ENCODE results near the gene NEUROD2. TPM values are rescaled to one million over a fixed set of nuclear protein-coding genes. Genes with fewer than 3 reads are reported as not detected.

The NEUROD2 gene
- total and polyA plus RNA-seq, 2 of the 13 experiments (the other 11 are each of a cell fraction or from before 2014, with no cell fraction given), result not detected

GRCh38 chr17:39621523-39622379 lies 14.0 kb upstream of the NEUROD2 start (continued):
- TF ChIP-seq ZNF451 (CRISPR knock-in tag; IDR thresholded peaks at IDR 0.05), result peak; percentile 81
- 0 out of 2 replicates have a peak, but pooled peaks have one; percentile 26 for TF ChIP-seq HIC2 (CRISPR knock-in tag; IDR thresholded peaks at IDR 0.05; ENCODE audit: low read depth)
- peak; percentile 71; the same call in 1 of the 2 replicates for TF ChIP-seq ZNF501 (CRISPR knock-in tag; IDR thresholded peaks at IDR 0.05)
- TF ChIP-seq, protein P1, sequence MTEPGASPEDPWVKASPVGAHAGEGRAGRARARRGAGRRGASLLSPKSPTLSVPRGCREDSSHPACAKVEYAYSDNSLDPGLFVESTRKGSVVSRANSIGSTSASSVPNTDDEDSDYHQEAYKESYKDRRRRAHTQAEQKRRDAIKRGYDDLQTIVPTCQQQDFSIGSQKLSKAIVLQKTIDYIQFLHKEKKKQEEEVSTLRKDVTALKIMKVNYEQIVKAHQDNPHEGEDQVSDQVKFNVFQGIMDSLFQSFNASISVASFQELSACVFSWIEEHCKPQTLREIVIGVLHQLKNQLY (CRISPR knock-in tag; IDR thresholded peaks at IDR 0.05), result 0 out of 2 replicates have a peak, but pooled peaks have one; percentile 33
- TF ChIP-seq U2AF1 (optimal IDR thresholded peaks at IDR 0.05; ENCODE audit: low read depth, low read length), result no peak
- peak; percentile 56; the same call in 1 of the 2 replicates for TF ChIP-seq TSC22D2 (CRISPR knock-in tag; IDR thresholded peaks at IDR 0.05; ENCODE audit: borderline replicate concordance)
- TF ChIP-seq SAFB2 (CRISPR knock-in tag; IDR thresholded peaks at IDR 0.05; ENCODE audit: borderline replicate concordance, low read depth), result no peak
- 0 out of 2 replicates have a peak, but pooled peaks have one; percentile 18 for TF ChIP-seq ZBTB38 (CRISPR knock-in tag; IDR thresholded peaks at IDR 0.05)
- TF ChIP-seq NFKB2 (CRISPR knock-in tag; IDR thresholded peaks at IDR 0.05; ENCODE audit: borderline replicate concordance), result peak; percentile 39; the same call in 1 of the 2 replicates
- TF ChIP-seq, protein P2, sequence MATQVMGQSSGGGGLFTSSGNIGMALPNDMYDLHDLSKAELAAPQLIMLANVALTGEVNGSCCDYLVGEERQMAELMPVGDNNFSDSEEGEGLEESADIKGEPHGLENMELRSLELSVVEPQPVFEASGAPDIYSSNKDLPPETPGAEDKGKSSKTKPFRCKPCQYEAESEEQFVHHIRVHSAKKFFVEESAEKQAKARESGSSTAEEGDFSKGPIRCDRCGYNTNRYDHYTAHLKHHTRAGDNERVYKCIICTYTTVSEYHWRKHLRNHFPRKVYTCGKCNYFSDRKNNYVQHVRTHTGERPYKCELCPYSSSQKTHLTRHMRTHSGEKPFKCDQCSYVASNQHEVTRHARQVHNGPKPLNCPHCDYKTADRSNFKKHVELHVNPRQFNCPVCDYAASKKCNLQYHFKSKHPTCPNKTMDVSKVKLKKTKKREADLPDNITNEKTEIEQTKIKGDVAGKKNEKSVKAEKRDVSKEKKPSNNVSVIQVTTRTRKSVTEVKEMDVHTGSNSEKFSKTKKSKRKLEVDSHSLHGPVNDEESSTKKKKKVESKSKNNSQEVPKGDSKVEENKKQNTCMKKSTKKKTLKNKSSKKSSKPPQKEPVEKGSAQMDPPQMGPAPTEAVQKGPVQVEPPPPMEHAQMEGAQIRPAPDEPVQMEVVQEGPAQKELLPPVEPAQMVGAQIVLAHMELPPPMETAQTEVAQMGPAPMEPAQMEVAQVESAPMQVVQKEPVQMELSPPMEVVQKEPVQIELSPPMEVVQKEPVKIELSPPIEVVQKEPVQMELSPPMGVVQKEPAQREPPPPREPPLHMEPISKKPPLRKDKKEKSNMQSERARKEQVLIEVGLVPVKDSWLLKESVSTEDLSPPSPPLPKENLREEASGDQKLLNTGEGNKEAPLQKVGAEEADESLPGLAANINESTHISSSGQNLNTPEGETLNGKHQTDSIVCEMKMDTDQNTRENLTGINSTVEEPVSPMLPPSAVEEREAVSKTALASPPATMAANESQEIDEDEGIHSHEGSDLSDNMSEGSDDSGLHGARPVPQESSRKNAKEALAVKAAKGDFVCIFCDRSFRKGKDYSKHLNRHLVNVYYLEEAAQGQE (IDR thresholded peaks at IDR 0.05; ENCODE audit: borderline replicate concordance in 1 of 2, low read depth in 1 of 2, low read length in 2 of 2), result peak; percentile 38 to 89
- no peak for TF ChIP-seq SRSF9 (IDR thresholded peaks at IDR 0.05; ENCODE audit: borderline replicate concordance, insufficient read depth, low read depth, low read length, poor library complexity, severe bottlenecking)
- TF ChIP-seq KDM2A (CRISPR knock-in tag; IDR thresholded peaks at IDR 0.05; ENCODE audit: borderline replicate concordance, low read depth), result peak; percentile 96
- no peak for TF ChIP-seq NCOA5 (CRISPR knock-in tag; IDR thresholded peaks at IDR 0.05)
- peak; percentile 37 for TF ChIP-seq ASH2L (IDR thresholded peaks at IDR 0.05; ENCODE audit: insufficient read length, low read depth, low read length)
- TF ChIP-seq ZFP36 (IDR thresholded peaks at IDR 0.05; ENCODE audit: borderline replicate concordance, low read depth, low read length, partially characterized antibody), result peak; percentile 52
- no peak for TF ChIP-seq NR2C2 (CRISPR knock-in tag; IDR thresholded peaks at IDR 0.05; ENCODE audit: borderline replicate concordance)
- TF ChIP-seq, protein P3, sequence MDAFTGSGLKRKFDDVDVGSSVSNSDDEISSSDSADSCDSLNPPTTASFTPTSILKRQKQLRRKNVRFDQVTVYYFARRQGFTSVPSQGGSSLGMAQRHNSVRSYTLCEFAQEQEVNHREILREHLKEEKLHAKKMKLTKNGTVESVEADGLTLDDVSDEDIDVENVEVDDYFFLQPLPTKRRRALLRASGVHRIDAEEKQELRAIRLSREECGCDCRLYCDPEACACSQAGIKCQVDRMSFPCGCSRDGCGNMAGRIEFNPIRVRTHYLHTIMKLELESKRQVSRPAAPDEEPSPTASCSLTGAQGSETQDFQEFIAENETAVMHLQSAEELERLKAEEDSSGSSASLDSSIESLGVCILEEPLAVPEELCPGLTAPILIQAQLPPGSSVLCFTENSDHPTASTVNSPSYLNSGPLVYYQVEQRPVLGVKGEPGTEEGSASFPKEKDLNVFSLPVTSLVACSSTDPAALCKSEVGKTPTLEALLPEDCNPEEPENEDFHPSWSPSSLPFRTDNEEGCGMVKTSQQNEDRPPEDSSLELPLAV (CRISPR knock-in tag; conservative IDR thresholded peaks at IDR 0.05; ENCODE audit: low read depth), result no peak
- TF ChIP-seq LCORL (IDR thresholded peaks at IDR 0.05), result no peak
- TF ChIP-seq LCORL (CRISPR knock-in tag; IDR thresholded peaks at IDR 0.05), result peak; percentile 75
- TF ChIP-seq NRL (CRISPR knock-in tag; IDR thresholded peaks at IDR 0.05; ENCODE audit: borderline replicate concordance), result peak; percentile 47; the same call in 1 of the 2 replicates

Data from HepG2 (cell line).